Suppressor macrophage treated with lipopolysaccharide for 1 hour (primary cell): ENCODE measurements around the gene GRXCR2.
"Not testable (repeated sequence)": the region's sequence is repeated elsewhere in the genome, so short reads cannot be mapped to it uniquely, and the experiment has no call there.

Experiments
- DNase-seq, 3 donors: peaks; one replicate each; pipeline ENCODE4 v3.0.0-alpha.2; 2020 to 2022

GRXCR2 gene

DNA sequence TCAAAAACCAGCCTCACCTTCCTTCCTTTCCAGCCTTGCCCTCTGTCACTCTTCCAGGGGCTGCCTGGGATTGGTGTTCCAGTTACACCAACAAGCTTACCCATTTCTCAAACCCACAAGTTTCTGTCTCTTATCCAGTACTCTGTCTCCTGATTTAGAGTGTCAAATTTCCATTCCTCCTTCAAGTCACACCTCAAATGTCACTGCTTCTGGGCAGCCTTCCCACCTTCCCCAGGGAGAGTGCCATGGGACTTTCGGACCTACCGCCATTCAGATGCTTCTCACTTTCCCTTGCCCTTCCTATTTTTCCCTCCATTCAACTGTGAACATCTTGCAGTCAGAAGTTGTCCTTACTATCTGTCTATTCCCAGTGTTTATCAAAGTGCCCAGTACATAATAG lies 2.0 kb upstream of the GRXCR2 start:
- DNase-seq: no peak

DNA sequence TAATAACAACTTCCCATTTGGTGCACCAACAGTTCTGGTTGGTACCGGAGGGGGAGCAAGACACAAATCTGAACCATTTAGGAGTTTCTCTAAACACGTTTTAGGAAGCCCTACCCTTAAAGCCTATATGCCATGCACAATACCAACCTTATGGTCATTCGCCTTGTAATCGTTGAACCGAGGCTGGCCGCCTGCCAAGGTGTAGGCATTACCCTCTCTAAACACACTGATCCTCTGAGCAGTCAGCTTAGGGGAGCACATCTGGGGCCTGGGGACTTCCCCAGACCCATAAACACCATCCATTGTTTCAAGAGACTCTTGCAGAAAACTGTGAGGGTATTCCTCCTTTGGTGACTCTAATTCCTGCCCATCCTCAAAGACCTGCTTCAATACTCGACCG lies 328 bp downstream of the GRXCR2 start:
- DNase-seq: no peak

DNA sequence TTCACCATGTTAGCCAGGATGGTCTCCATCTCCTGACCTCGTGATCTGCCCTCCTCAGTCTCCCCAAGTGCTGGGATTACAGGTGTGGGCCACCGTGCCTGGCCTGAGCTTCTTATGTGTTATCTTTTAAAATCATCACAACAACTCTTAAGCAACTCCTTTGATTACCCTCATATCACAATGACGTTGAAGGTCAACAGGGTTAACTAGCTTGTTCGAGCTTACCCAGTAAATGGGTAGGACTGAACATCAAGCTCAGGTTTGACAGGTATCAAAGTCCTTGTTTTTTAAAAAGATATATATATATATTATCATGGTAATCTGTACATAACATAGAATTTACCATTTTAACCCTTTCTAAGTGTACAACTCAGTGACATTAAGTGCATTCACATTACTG lies 3.1 kb downstream of the GRXCR2 start:
- no peak for DNase-seq

DNA sequence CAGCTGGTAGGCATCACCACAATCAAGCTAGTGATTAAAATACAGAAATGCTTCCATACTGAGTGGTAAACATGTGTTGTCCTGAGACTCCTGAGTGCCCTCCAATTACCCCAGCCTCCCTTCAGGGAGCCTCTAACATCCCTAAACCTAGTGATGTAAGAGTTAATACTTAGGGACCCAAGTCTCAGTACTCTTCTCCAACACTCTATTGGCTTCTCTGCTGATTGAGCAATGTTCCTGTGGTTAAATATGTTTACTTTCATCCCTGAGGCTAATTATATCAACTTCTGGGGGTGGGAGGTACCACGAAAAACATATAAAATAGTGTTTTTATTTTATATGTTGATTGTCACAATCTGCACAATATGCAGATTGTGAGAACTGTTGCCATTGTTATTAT lies 5.0 kb downstream of the GRXCR2 start:
- DNase-seq: no peak

DNA sequence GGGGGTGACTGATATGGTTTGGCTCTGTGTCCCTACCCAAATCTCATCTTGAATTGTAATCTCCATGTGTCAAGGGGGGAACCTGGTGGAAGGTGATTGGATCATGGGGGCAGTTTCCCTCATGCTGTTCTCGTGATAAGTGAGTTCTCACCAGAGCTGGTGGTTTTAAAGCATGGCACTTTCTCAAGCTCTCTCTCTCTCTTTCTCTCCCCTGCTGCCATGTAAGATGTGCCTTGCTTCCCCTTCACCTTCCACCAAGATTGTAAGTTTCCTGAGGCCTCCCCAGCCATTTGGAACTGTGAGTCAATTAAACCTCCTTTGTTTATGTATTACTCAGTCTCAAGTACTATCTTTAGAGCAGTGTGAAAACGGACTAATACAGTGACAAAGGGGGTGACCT lies 8.4 kb downstream of the GRXCR2 start:
- DNase-seq: not testable (repeated sequence)

DNA sequence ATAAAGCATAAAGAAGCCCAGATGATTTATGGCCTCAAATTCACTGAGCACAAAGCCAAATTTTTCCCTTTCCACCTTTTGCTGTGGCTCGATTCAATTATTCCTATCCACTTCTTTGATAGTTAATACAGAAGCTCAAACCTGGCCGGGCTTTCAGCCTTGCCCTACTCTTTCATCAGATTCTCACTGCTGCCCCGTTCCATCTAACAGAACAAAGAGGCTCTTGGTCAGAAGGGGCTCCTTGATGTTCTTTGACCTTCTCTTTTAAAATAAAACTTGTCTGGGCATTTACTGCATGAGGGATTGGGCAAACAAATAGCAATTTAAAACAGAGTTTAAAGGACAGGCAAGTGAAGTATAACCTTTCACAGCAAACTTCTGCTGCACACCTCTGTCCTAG lies 9.8 kb downstream of the GRXCR2 start:
- DNase-seq: no peak

DNA sequence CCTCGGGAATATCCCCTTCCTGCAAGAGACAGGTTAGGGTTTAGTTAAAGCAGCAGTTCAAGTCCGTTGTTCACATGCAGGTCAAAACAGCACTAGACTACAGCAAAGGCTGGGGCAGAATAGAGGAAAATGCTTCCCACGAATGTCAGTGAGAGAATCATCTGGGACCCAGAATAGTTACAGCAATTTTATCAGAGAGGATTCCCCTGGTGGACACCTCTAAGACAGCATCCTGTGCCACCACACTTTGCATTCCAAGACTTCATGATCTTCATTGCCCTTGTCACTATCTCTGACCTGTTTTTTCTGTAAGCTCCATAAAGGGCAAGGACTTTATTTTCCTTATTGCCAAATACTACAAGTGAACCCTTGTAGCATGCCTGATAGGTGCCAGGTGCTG lies 12.9 kb downstream of the GRXCR2 start:
- DNase-seq: no peak

DNA sequence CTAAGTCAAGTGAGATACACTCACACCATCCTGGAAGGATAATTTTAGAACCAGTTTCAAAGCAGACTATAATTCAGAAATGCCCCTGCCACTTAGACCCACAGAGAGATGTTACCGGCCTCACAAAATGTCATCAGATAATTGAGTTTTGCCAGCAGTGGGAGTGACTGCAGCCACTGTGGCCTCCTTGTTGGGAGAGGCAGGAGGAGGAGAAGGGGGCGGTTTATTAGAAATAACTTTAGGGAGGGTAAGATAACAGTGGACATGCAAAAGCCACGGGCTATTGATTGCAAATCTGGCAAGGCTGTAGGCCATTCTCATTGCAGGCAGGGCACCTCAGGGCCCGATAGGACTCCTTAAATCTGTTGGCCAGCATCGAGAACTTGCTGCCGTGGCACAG lies 13.4 kb downstream of the GRXCR2 start:
- DNase-seq: no peak

DNA sequence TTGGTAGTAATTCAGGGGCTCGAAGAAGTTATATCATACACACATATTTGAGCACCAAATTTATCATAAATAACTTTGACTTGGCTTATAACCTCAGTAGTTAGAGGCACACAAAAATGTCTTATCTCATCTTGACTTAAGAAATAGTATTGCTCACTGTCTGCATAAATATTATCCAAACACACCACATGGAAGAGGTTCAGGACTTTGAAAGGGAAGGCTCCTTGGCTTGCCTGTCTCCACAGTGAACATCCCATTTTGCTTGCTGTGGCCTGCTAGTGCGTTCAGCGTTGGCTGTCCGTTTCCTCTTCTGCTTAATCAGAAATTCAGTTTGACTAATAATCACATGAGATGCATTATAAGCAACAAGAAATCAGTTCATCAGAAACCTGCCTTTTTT lies 13.9 kb downstream of the GRXCR2 start:
- peak in 2 of 3 donors; percentile 22 to 37 for DNase-seq

DNA sequence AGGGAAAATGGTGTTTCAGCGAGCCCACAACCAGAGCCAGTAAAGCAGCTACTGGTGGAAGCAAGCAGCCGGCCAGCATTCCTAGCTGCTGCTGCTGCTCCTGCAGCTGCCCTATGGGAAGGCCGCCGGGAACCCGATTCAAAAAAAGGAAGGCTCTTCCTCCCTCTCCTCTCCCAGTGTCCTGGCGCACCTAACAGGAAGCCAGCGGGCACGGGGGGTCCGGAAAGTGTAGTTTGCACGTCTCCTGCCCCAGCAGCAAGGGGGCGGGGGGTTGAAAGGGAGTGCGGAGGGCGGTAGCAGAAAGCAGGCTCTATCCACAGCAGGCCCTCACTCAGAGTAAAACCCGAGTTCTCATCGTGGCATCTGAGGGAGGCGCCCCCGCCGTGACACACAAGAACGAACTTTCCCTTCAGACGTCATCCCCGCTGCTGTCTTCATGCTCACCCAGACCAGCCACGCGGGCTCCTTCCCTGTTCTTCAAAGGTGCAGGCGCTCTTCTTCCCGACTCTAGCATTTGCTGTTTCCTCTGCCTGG lies 16.5 kb downstream of the GRXCR2 start:
- peak; percentile 87 to 91 (median 91) for DNase-seq

DNA sequence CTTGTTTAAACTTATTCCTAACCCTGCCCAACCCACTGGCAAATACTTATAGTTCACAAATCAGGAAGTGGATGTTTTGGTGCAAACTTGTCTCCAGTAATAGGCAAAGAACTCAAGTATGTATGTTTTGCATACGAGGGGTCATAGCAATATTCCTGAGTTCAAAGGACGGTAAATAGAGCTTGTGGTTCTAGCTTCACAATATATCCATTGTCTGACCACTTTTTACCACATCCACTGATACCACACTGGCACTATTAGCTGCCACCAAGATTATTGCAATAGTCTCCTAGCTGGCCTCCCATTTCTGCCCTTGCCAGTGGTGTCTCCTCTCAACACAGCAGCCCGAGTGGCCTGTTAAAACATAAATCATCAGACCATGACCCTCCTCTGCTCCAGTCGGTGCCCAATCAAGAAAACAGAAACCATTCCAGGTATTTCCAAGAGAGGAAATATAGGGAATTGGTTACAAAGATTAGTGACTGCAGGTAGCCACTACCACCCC lies 17.0 kb downstream of the GRXCR2 start:
- no peak for DNase-seq

DNA sequence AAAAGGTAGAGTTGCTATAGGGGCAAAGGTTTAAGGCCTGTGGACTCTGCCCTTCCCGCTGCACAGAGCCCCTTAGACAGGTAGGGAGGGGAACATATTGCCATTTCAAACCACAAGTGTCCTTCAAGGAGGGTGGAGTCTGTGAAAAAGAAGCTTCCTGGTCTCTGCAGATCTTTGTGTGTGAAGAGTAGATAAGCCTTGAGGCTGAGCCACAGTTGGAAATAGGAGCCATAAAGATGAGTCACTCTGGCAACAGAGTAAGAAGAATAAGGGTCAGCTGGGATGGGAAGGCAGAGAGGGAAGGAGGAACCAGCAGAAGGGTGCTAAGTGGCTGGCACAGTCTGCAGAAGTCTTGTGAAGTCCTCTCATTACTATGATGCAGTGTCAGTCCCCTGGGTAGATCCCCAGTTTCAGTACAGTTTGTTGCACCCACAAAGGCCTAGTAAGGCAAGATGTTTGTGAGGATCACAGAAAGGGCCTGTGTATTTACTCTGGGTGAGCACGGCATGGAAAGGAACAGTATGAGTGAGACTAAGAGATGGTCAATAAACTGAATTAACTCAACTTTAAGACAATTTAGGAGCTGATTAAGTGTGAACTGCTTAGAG lies 18.1 kb downstream of the GRXCR2 start:
- peak; percentile 64 to 72 (median 68) for DNase-seq

DNA sequence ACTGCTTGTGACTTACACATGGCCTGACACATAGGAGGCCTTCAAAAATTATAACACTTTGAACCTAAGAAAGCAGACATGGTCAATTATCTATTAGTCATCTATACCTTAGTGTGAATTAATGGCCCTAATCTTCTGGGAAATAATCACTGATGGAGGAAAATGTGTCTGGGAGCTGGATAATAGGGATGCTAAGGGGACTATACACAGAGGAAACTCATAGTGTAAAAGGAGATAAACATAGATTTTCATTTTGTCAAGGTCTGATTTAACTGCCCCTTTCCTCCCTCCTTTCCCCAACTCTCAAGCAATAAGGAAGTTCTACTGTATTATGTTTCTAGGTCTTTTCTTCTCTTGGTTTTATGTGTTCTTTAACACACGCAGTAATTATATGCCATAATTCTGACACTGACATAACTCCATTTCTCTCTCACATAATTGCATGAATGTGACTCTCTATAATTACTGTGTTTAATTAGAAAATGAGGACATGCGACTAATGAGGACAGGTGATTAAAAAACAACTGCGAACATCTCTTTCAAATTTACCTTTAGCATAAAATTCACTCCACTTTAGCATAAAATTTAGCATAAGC lies 18.9 kb downstream of the GRXCR2 start:
- DNase-seq: no peak

DNA sequence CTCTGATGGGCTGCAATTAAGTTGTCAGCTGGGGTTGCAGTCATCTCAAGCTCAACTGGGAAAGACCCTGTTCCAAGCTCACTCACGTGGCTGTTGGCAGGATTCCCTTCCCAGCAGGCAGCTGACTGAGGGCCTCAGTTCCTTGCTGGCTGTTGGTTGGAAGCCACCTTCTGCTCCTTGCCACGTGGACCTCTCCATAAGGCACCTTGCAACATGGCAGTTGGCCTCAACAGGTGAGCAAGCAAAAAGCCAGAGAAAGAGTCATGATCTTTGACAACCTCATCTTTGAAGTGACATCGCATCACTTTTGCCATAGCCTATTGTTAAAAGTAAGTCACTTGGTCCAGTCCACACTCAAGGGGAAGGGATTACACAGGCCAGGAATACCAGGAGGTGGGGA lies 19.8 kb downstream of the GRXCR2 start:
- no peak for DNase-seq

DNA sequence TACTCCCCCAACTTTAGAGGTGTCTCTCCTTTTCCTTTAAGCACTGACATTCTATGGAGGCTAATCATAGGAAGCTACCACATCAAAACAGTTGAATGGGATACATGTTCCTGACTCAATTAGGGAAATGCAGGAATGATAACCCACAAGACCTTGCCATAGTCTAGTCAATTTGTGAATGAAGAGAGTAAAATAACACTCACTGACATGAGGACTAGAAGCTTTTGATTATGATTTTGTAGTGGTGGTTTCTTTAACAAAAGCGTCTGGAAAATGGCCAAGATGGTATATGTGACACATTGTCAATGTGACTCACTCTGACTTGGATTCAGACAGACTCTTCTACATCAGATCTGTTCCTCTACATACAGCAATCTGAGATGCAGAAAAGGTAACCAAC lies 24.0 kb downstream of the GRXCR2 start:
- peak in 1 of 3 donors; percentile 14 for DNase-seq

DNA sequence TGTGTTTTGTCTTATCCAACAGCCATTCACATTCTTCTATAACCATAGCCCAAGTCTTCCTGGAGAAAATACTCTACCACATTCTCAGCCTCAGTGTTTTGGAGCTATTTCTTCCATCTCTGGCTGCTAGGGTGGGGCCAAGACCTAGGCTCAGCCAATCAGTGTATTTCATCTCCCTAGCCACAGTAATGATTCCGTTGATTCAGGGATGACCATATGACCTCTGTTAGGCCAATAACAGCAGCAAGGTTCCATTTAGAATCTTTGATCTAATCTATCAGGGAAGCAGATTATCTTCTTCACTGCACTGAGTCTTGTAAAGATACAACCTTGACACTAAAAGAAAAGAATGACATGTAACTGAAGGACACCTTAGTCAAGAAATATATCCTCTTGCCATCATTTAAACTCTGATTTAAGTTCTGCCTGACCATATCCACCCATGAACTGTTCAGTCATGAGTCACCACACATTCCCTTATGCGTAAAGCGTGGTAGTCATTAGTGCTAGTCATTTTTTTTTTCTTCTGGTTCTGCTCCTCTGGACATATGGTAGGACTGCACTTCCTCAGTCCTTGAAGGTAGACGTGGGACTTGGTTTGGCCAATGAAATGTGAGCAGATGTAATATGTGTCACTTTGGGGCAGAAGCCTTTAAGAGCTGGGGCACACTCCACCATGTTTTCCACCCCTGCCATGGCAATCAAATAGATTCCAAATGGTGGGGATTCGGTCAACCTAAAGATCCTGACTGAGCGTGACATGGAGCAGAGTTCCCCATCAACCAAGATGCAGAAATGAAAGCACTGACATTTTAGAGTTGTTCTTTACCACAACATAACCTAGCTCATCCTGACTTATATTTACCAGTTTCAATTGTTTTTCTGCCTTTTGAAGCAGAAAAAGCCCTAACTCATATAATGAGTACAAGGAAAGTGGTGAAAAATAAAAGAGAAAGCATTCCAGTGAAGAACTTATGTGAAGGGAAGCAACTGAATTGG lies 25.0 kb downstream of the GRXCR2 start:
- peak in 1 of 3 donors; percentile 22 for DNase-seq

DNA sequence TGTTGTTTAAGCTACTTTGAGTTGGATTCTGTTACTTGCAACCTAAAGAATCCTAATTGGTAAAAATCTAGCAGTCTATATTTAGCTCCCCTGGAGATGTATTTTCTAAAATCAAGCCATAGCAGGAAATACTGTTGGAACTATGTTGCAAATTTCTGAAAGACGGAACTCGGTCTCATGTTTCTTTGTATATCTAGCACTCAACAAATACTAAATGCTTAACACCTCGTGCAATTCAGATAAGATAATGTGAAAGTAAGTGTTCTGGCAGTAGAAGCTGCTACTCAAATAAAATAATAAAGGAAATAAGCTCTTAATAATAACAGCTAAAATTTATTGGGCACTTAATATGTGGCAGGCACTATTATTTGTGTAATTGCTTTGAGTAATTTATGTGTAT lies 26.7 kb downstream of the GRXCR2 start:
- DNase-seq: no peak

DNA sequence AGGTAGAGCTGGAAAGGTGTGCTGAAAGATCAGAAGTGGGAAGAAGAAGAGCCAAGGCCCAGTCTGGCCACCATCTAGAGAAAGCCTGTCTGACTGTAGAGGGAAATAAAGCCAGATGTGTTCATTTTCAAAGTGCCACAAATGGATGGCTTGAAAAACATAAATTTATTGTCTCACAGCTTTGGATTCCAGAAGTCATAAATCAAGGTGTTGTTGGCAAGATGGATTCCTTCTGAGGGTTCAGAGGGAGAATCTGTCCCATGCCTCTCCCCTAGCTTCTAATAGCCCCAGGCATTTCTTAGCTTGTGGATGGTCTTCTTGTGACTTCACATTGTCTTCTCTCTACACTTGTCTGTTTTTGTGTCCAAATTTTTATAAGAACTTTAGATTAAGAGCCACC lies 31.5 kb downstream of the GRXCR2 start:
- no peak for DNase-seq

DNA sequence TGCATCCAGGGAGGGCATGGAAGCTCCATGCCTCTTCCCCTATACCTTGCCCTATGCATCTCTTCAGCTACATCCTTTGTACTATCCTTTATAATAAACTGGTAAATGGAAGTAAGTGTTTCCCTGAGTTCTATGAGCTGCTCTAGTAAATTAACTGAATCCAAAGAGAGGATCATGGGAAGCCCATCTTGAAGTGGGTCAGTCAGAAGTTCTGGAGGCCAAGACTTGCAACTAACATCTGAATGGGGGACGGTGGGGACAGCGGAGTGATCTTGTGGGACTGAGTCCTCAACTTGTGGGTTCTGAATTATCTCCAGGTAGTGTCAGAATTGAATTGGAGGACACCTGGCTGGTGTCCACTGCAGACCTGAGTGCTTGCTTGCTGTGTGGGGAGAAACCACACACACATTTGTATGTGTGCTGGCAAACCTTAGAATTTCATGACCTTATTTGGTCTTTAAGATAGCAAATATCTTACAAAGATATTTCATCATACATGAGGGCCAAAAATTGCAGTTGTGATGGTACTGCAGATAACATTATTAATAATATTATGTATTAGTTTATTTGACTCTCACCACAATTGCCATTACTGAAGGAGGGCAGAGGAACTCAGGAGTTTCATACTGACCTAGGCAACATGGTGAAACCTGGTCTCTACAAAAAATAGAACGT lies 32.2 kb downstream of the GRXCR2 start:
- peak in 1 of 3 donors; percentile 14 for DNase-seq

DNA sequence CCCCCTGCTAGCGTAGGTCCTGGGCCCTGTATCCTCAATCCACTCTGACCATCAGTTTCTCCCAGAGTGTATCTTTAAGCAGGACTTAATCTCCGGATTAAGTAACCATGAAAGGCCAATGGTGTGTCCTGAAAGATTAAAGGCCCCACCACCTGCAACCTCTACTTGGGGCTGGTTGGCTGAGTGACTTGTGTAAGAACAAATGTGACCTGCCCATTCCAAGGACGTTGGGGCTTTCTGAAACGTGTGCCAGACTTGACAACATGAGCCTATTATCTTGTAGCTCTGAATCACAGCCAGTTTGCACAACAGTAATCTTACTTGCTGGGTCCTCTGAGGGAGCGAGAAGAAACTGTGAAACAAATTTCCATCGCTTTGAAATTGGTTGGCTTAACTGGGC lies 34.5 kb downstream of the GRXCR2 start:
- DNase-seq: no peak

DNA sequence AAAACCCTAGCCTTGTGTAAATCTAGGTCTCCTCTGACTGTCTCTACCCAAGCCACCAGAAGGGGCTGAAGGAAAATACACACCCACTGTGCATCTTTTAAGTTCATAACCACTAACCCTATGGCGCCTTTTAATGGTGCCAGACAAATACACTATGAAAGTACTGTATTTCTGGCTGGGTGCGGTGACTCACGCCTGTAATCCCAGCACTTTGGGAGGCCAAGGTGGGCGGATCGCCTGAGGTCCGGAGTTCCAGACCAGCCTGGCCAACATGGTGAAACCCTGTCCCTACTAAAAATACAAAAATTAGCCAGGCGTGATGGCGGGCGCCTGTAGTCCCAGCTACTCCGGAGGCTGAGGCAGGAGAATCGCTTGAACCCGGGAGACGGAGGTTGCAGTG lies 36.6 kb downstream of the GRXCR2 start:
- DNase-seq: not testable (repeated sequence)

DNA sequence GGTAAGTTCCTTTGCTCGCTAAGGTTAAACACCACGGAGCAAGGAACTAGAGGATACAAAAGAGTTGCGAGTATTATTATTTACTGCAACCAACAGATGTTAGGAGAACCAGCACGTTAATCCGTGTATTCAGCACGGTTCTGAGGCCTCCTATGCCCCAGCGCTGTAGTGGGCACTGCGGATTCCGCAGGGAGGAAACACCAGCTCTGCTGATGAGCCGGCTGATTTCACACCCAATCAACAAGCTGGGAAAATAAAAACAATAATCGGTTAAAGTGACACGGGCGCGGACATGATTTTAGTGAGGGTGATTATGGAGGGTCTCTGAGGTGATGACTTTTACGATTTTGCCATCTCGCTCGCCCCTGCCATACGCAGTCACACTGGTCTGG lies 37.0 kb downstream of the GRXCR2 start:
- no peak for DNase-seq
